Transverse colon (tissue), 4 donors: ENCODE data around the gene AKAP13.

Source experiments
- CTCF ChIP-seq, 5 experiments: fragments of 200-600 bp in 3 of 5; fragments of 450-650 bp in 2 of 5; sonication (generic) in 3 of 5; IDR thresholded peaks; 1 replicate in 2 of 5; 2 replicates in 3 of 5; pipeline ENCODE4 v1.5.1; 2016 to 2017; ENCODE audit warnings: antibody characterized with exemption in 5 of 5, inconsistent platforms in 3 of 5, mild to moderate bottlenecking in 2 of 5, moderate library complexity in 1 of 5
- EP300 ChIP-seq: sonication (generic); formaldehyde crosslinking; IDR thresholded peaks from one replicate; pipeline ENCODE4 v1.6.1; 2017; ENCODE audit warnings: antibody characterized with exemption, low read depth
- POLR2A ChIP-seq: fragments of 450-650 bp; IDR thresholded peaks from one replicate; pipeline ENCODE4 v1.6.1; 2016; ENCODE audit warnings: antibody characterized with exemption, mild to moderate bottlenecking, moderate library complexity
- POLR2AphosphoS5 ChIP-seq, 3 donors: sonication (generic); formaldehyde crosslinking; IDR thresholded peaks; one replicate each; pipeline ENCODE4 v1.6.1; 2016; ENCODE audit warnings: antibody characterized with exemption in 3 of 3

GRCh38 chr15:85763157-85763556, 382.8 kb downstream of the AKAP13 start:
- TF ChIP-seq CTCF (IDR thresholded peaks at IDR 0.05) (no peak), POLR2A (no peak), POLR2AphosphoS5 (IDR thresholded peaks at IDR 0.05) (no peak), EP300 (no peak)
